Astrocyte (in vitro differentiated cells and primary cell): Measurements from ENCODE around the gene FBLN1. TPM values are rescaled to one million over a fixed set of nuclear protein-coding genes. Genes with fewer than 3 reads are reported as not detected.

ENCODE experiments used
- DNase-seq: peaks from one replicate; pipeline ENCODE4 v3.0.0-alpha.2; 2010; ENCODE audit warnings: low read depth
- FAIRE-seq: peaks from 2 replicates; lab custom pipeline; 2011; peaks lifted over from hg19 to GRCh38; lab: Jason Lieb, UNC
- H2AFZ ChIP-seq: 2 replicates; pipeline ENCODE4 v1.6.0; 2012; ENCODE audit warnings: low read depth, low read length, inconsistent platforms
- H3K27ac ChIP-seq: 2 replicates; pipeline ENCODE4 v1.5.1; 2011; ENCODE audit warnings: low read depth, low read length, inconsistent platforms
- H3K27me3 ChIP-seq: 2 replicates; pipeline ENCODE4 v1.6.0; 2011; ENCODE audit warnings: low read length, inconsistent platforms; ENCODE audit not compliant: insufficient read depth
- H3K36me3 ChIP-seq: 2 replicates; pipeline ENCODE4 v1.5.1; 2011; ENCODE audit warnings: low read length, inconsistent platforms; ENCODE audit not compliant: insufficient read depth
- H3K4me1 ChIP-seq: 2 replicates; pipeline ENCODE4 v1.5.1; 2011; ENCODE audit warnings: low read length, inconsistent platforms; ENCODE audit not compliant: insufficient read depth
- H3K4me2 ChIP-seq: 2 replicates; pipeline ENCODE4 v1.6.0; 2012; ENCODE audit warnings: low read length, inconsistent platforms
- H3K4me3 ChIP-seq: 2 replicates; pipeline ENCODE4 v1.5.1; 2011; ENCODE audit warnings: low read depth, mild to moderate bottlenecking, low read length, inconsistent platforms; ENCODE audit not compliant: insufficient read depth
- H3K79me2 ChIP-seq: 2 replicates; pipeline ENCODE4 v1.6.0; 2012; ENCODE audit warnings: mild to moderate bottlenecking, low read length, inconsistent platforms; ENCODE audit not compliant: insufficient read depth
- H3K9ac ChIP-seq: 2 replicates; pipeline ENCODE4 v1.6.0; 2012; ENCODE audit warnings: mild to moderate bottlenecking, low read length, inconsistent platforms
- H3K9me3 ChIP-seq: 2 replicates; pipeline ENCODE4 v1.5.1; 2012; ENCODE audit warnings: low read depth, mild to moderate bottlenecking, low read length, inconsistent platforms; ENCODE audit not compliant: insufficient read depth
- H4K20me1 ChIP-seq: 2 replicates; pipeline ENCODE4 v1.6.0; 2012; ENCODE audit warnings: low read length, inconsistent platforms; ENCODE audit not compliant: insufficient read depth
- H3K27ac Mint-ChIP-seq: one replicate; pipeline ENCODE4 v1.8.0; 2021; ENCODE audit warnings: mild to moderate bottlenecking, mixed read lengths; ENCODE audit not compliant: unreplicated experiment
- H3K27me3 Mint-ChIP-seq: one replicate; pipeline ENCODE4 v1.8.0; 2021; ENCODE audit warnings: low read depth, mixed read lengths; ENCODE audit not compliant: unreplicated experiment
- H3K36me3 Mint-ChIP-seq: one replicate; pipeline ENCODE4 v1.8.0; 2021; ENCODE audit warnings: low read depth, mixed read lengths; ENCODE audit not compliant: unreplicated experiment
- H3K4me1 Mint-ChIP-seq: one replicate; pipeline ENCODE4 v1.8.0; 2021; ENCODE audit warnings: low read depth, mixed read lengths; ENCODE audit not compliant: unreplicated experiment
- H3K4me3 Mint-ChIP-seq: one replicate; pipeline ENCODE4 v1.8.0; 2021; ENCODE audit warnings: mild to moderate bottlenecking, moderate library complexity, mixed read lengths; ENCODE audit not compliant: unreplicated experiment
- H3K9me3 Mint-ChIP-seq: one replicate; pipeline ENCODE4 v1.8.0; 2021; ENCODE audit warnings: mild to moderate bottlenecking, mixed read lengths; ENCODE audit not compliant: unreplicated experiment
- CTCF ChIP-seq: IDR thresholded peaks from 2 replicates; pipeline ENCODE4 v1.5.1; 2011; ENCODE audit warnings: low read depth, mild to moderate bottlenecking, inconsistent platforms, low read length, moderate library complexity; ENCODE audit not compliant: insufficient read depth
- EZH2 ChIP-seq: IDR thresholded peaks from 2 replicates; pipeline ENCODE4 v1.6.1; 2012; ENCODE audit warnings: mild to moderate bottlenecking, low read length, inconsistent platforms; ENCODE audit not compliant: insufficient read depth
- total RNA-seq: library from RNA; stranded (reverse); gene quantifications from 2 replicates; pipeline ENCODE4 v1.2.1, GENCODE V29; 2021

FBLN1 gene
- total RNA-seq, 1 donor from 2014 or later = 69.2 TPM

- no peak for DNase-seq
- peaks cover 46% of the 10 kb centered on the region for H3K79me2 ChIP-seq
- peaks cover 10% of the 10 kb centered on the region for H3K4me1 Mint-ChIP-seq
These were observed 550 bp downstream of the FBLN1 start for GRCh38 chr22:45503050-45503815.

GRCh38 chr22:45503816-45504372, 1.2 kb downstream of the FBLN1 start:
- Mint-ChIP-seq H3K4me1 (peaks cover 10% of the 10 kb centered on the region), H3K9me3 (no peaks in the 10 kb centered on the region), H3K4me3 (peak overlapping the region; percentile 81), H3K36me3 (peaks cover 1% of the 10 kb centered on the region), H3K27ac (peak overlapping the region; percentile 97), H3K27me3 (peaks cover 3% of the 10 kb centered on the region)
- peak overlapping the region; percentile 71 for H2AFZ ChIP-seq
- TF ChIP-seq EZH2 = no peak
- no peak for TF ChIP-seq CTCF
- H3K4me2 ChIP-seq = peak overlapping the region; percentile 98
- no peak for DNase-seq
- H3K4me3 ChIP-seq = peak overlapping the region; percentile 70
- H3K36me3 ChIP-seq = no peaks in the 10 kb centered on the region
- H3K4me1 ChIP-seq = peaks cover 32% of the 10 kb centered on the region
- peak overlapping the region; percentile 77 for H3K9ac ChIP-seq
- no peaks in the 10 kb centered on the region for H3K9me3 ChIP-seq
- no peak for FAIRE-seq
- H3K79me2 ChIP-seq = peaks cover 52% of the 10 kb centered on the region
- H4K20me1 ChIP-seq = peaks cover 5% of the 10 kb centered on the region
- no peaks in the 10 kb centered on the region for H3K27me3 ChIP-seq
- H3K27ac ChIP-seq = peak overlapping the region; percentile 59

More at GRCh38 chr22:45503050-45503815, 550 bp downstream of the FBLN1 start:
- Mint-ChIP-seq H3K36me3 (no peaks in the 10 kb centered on the region), H3K27ac (no peak overlapping the region), H3K9me3 (no peaks in the 10 kb centered on the region), H3K4me3 (peak overlapping the region; percentile 81), H3K27me3 (peaks cover 4% of the 10 kb centered on the region)
- no peaks in the 10 kb centered on the region for H4K20me1 ChIP-seq
- TF ChIP-seq CTCF (no peak), EZH2 (no peak)
- peak overlapping the region; percentile 77 for H3K9ac ChIP-seq
- H3K4me2 ChIP-seq = peak overlapping the region; percentile 98
- peak overlapping the region; percentile 70 for H3K4me3 ChIP-seq
- H3K27me3 ChIP-seq = no peaks in the 10 kb centered on the region
- peak overlapping the region; percentile 59 for H3K27ac ChIP-seq
- no peaks in the 10 kb centered on the region for H3K9me3 ChIP-seq
- FAIRE-seq = no peak
- H2AFZ ChIP-seq = peak overlapping the region; percentile 71
- H3K4me1 ChIP-seq = peaks cover 32% of the 10 kb centered on the region
- H3K36me3 ChIP-seq = no peaks in the 10 kb centered on the region
